ENCODE data around the gene KCNQ1.

KCNQ1 gene

GRCh38 chr11:2585566-2586086 lies 140.8 kb downstream of the KCNQ1 start:
- no peak for DNase-seq

- no peak for DNase-seq
Observed at GRCh38 chr11:2586087-2586792, 141.4 kb downstream of the KCNQ1 start.

- DNase-seq = no peak
Observed at GRCh38 chr11:2586793-2587131, 142.0 kb downstream of the KCNQ1 start.

GRCh38 chr11:2587132-2587930 lies 142.5 kb downstream of the KCNQ1 start:
- DNase-seq = no peak

GRCh38 chr11:2587976-2588748 lies 143.4 kb downstream of the KCNQ1 start:
- DNase-seq = no peak

GRCh38 chr11:2588809-2589537 lies 144.2 kb downstream of the KCNQ1 start:
- no peak for DNase-seq

GRCh38 chr11:2589538-2589934 lies 144.7 kb downstream of the KCNQ1 start:
- no peak for DNase-seq

GRCh38 chr11:2590131-2590964 lies 145.5 kb downstream of the KCNQ1 start:
- DNase-seq = no peak

- no peak for DNase-seq
Observed at GRCh38 chr11:2590965-2591754, 146.4 kb downstream of the KCNQ1 start.

- no peak for DNase-seq
Observed at GRCh38 chr11:2591805-2592204, 147.0 kb downstream of the KCNQ1 start.

- no peak for DNase-seq
Observed at GRCh38 chr11:2592559-2593392, 148.0 kb downstream of the KCNQ1 start.

- DNase-seq = no peak
Observed at GRCh38 chr11:2593393-2593950, 148.7 kb downstream of the KCNQ1 start.

GRCh38 chr11:2594267-2594666 lies 149.5 kb downstream of the KCNQ1 start:
- DNase-seq = no peak

GRCh38 chr11:2595204-2595603 lies 150.4 kb downstream of the KCNQ1 start:
- no peak for DNase-seq

- no peak for DNase-seq
Observed at GRCh38 chr11:2599561-2600189, 154.9 kb downstream of the KCNQ1 start.

- DNase-seq = no peak
Observed at GRCh38 chr11:2609345-2609744, 164.5 kb downstream of the KCNQ1 start.

GRCh38 chr11:2612884-2613571 lies 168.2 kb downstream of the KCNQ1 start:
- DNase-seq = no peak

GRCh38 chr11:2621894-2622293 lies 177.1 kb downstream of the KCNQ1 start:
- no peak for DNase-seq

All from activated gamma-delta T cell (primary cell).